NCI-H1048 (cell line): Measurements from ENCODE around the gene KCNA10.

Source experiments
- DNase-seq: peaks from one replicate; lab custom pipeline; 2025; lab: John Stamatoyannopoulos, UW

Gene KCNA10

GRCh38 chr1:110477445-110477957 is 41.5 kb downstream of the KCNA10 start:
- no peak for DNase-seq

DNA sequence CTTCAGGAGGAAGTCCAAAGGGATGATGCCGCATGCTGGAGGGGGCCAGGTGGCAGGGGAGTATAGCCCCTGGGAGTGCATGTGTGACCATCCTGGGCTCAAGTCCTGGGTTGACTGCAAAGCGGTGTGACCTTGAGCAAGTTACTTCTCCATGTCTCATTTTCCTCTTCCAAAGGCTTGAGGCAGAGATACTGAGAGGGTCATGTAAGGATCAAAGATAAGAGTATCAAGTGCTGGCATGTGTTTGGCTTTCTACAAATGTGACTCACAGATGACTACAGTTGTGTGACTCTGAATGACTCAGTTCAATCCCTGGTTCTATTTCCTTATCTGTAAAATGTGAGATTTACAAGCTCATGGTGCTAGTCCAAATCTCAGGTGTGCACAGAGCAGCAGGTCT is 41.9 kb downstream of the KCNA10 start:
- no peak for DNase-seq

DNA sequence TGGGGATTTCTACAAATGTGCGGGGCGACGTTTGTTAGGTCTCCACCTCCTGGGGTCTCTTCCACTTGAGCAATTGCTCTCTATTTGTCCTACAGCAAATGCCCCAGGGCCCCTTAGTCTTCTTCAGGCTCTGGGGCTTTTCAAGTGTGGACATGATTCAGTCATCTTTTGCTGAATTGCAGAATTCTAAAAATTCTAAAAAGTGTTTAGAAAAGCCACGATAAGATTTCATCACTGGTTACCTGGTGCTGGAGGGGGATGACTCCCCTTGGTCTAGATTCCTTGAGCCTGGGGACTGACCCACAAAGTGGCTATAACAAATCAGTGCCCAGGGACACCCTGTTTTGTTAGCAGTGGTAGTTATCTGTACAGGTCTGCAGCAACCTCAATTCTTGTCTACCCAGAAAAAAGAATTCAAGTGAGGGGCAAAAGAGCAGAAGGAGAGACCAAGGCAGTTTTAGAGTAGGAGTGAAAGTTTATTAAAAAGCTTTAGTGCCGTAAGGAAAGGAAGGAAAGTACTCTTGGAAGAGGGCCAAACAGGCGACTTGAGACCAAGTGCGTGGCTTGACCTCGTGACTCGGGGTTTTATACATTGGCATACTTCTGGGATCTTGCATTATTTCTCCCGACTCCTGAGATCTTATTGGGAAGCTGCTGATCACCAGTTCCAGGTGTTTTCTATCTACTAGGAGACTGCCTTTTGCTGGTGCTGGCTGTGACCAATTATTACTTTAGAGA is 42.8 kb downstream of the KCNA10 start:
- DNase-seq = no peak

- DNase-seq = no peak
These were observed 43.5 kb downstream of the KCNA10 start for GRCh38 chr1:110475362-110476027.

GRCh38 chr1:110474444-110474843 is 44.5 kb downstream of the KCNA10 start:
- no peak for DNase-seq

GRCh38 chr1:110472546-110472945 is 46.4 kb downstream of the KCNA10 start:
- DNase-seq = no peak

- DNase-seq = no peak
These were observed 47.8 kb downstream of the KCNA10 start for GRCh38 chr1:110471131-110471530.
